Measurements from ENCODE around the gene TRIM75.

DNA sequence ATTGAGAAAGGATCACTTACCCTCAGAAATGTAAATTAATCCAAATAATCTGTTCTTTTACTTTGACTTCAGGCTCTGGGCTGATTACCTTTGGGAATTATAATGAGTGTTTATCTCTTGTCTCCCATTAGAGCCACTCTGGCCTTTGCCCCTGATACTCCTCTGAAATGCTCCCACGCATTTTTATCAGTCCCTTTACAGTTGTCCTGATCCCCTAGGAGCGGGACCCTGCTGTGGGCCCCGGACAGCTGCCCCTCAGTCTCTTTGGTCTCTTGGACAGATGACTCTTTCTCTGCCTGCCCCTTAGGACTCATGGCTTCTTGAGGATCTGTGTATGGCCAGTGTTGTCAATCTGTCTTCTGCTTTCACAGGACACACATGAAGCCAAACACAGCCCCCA, 1.0 kb upstream of the TRIM75 start:
- TF ChIP-seq, protein P1, sequence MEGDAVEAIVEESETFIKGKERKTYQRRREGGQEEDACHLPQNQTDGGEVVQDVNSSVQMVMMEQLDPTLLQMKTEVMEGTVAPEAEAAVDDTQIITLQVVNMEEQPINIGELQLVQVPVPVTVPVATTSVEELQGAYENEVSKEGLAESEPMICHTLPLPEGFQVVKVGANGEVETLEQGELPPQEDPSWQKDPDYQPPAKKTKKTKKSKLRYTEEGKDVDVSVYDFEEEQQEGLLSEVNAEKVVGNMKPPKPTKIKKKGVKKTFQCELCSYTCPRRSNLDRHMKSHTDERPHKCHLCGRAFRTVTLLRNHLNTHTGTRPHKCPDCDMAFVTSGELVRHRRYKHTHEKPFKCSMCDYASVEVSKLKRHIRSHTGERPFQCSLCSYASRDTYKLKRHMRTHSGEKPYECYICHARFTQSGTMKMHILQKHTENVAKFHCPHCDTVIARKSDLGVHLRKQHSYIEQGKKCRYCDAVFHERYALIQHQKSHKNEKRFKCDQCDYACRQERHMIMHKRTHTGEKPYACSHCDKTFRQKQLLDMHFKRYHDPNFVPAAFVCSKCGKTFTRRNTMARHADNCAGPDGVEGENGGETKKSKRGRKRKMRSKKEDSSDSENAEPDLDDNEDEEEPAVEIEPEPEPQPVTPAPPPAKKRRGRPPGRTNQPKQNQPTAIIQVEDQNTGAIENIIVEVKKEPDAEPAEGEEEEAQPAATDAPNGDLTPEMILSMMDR (conservative IDR thresholded peaks at IDR 0.05; ENCODE audit: low read depth, low read length): no peak
- TF ChIP-seq EZH2 (IDR thresholded peaks at IDR 0.05; ENCODE audit: borderline replicate concordance, low read depth, low read length, poor library complexity, severe bottlenecking): no peak

Measured in A673 (cell line).